ENCODE measurements around the gene TEX2.

The TEX2 gene

GRCh38 chr17:64177311-64178010, 85.6 kb downstream of the TEX2 start:
- TF ChIP-seq CTCF (IDR thresholded peaks at IDR 0.05; ENCODE audit: low read depth, low read length, missing control alignments) = no peak
- H3K4me3 ChIP-seq (ENCODE audit: low read depth, low read length) = no peak overlapping the region
- in situ Hi-C loops (cut with HindIII; ENCODE audit: low sequenced_read_pairs) = no loop called here
- no peak for DNase-seq (ENCODE audit: low read depth)

- no peak for TF ChIP-seq CTCF (IDR thresholded peaks at IDR 0.05; ENCODE audit: low read depth, low read length, missing control alignments)
- no peak for DNase-seq (ENCODE audit: low read depth)
- no peak overlapping the region for H3K4me3 ChIP-seq (ENCODE audit: low read depth, low read length)
- in situ Hi-C loops (cut with HindIII; ENCODE audit: low sequenced_read_pairs) = no loop called here
Measured at GRCh38 chr17:64176556-64176955, 86.5 kb downstream of the TEX2 start.

DNA sequence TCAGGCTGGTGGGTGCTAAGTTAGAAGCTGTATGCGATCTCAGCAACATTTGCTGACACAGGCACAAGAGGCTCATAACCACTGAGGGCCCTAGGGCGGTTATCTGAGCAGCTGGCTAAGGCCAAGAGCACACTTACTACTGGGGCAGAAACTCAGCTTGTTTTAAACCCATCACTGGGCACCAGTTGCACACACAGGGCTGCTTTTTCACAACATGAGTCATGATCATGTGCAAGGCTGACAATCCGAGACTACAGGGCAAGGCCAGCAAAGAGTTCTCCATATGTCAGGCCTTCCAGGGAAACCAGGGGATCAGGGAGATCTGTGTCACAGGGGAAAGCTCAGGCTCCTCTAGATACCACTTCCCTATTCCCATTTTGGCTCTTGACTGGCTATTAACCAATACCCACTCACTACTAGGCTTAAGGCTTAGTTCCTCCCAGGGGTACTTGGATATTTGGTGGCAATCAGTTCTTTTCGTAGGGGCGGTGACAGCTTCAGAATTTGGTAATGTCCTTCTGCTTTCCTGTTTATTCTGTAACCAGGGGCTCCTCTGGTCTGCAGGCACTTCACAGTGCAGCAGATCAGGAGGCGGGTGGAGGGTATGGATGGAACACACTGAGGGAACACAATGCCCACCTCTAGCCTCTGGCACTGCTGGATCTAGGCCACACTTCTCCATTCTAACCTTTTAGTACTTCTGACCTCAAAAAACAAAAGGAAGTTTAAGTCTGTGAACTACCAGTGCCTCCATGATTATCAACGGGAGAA, 88.2 kb downstream of the TEX2 start:
- TF ChIP-seq CTCF (IDR thresholded peaks at IDR 0.05; ENCODE audit: low read depth, low read length, missing control alignments) = no peak
- DNase-seq (ENCODE audit: low read depth) = no peak
- in situ Hi-C loops (cut with HindIII; ENCODE audit: low sequenced_read_pairs) = no loop called here
- H3K4me3 ChIP-seq (ENCODE audit: low read depth, low read length) = no peak overlapping the region

DNA sequence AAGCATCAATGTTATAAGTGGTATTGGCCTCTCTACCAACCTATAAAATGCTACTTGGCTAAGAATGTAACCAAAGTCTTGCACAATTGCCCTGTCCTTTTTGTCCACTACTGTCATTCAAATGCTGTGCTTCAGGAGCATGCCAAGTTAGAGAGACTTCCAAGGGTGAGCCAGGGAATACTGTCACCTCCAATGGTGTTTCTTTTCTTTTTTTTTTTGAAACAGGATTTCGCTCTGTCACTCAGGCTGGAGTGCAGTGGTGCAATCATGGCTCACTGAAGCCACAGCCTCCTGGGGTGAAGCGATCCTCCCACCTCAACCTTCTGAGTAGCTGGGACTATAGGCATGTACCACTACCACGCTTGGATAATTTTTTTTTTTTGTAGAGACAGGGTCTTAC, 89.4 kb downstream of the TEX2 start:
- no peak overlapping the region for H3K4me3 ChIP-seq (ENCODE audit: low read depth, low read length)
- TF ChIP-seq CTCF (IDR thresholded peaks at IDR 0.05; ENCODE audit: low read depth, low read length, missing control alignments) = no peak
- DNase-seq (ENCODE audit: low read depth) = no peak
- in situ Hi-C loops (cut with HindIII; ENCODE audit: low sequenced_read_pairs) = no loop called here

DNA sequence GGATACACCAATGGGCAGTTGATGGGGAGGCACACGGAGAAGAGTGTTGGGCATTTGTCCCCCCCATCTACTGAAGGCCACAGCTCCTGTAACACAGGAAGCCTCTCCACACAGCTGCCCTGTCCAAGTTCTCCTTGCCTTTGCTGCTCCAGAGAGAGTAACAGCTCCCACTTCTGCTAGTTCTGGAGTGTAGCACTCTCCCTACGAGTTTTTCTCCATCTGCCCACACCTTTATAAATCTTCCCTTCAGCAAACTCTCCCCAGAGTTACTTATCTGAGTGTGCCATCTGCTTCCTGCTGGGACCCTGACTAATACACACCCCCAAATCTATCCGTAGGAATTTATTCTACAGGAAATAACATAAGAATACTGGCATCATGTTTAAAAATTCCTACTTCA, 90.5 kb downstream of the TEX2 start:
- H3K4me3 ChIP-seq (ENCODE audit: low read depth, low read length) = no peak overlapping the region
- in situ Hi-C loops (cut with HindIII; ENCODE audit: low sequenced_read_pairs) = no loop called here
- no peak for DNase-seq (ENCODE audit: low read depth)
- no peak for TF ChIP-seq CTCF (IDR thresholded peaks at IDR 0.05; ENCODE audit: low read depth, low read length, missing control alignments)

GRCh38 chr17:64171041-64171440, 92.0 kb downstream of the TEX2 start:
- no peak for TF ChIP-seq CTCF (IDR thresholded peaks at IDR 0.05; ENCODE audit: low read depth, low read length, missing control alignments)
- H3K4me3 ChIP-seq (ENCODE audit: low read depth, low read length) = no peak overlapping the region
- in situ Hi-C loops (cut with HindIII; ENCODE audit: low sequenced_read_pairs) = no loop called here
- no peak for DNase-seq (ENCODE audit: low read depth)
